GM18861 (cell line): ENCODE results near the gene EHBP1L1.

ENCODE experiments used
- ATAC-seq: cut with Tn5 transposase; IDR thresholded peaks from one replicate; pipeline ENCODE4 v1.9.1; 2021; ENCODE audit not compliant: unreplicated experiment

EHBP1L1 gene

GRCh38 chr11:65613091-65613928 lies 37.5 kb downstream of the EHBP1L1 start:
- ATAC-seq: no peak

GRCh38 chr11:65615229-65615949 lies 39.5 kb downstream of the EHBP1L1 start, which contains the start of gene PCNX3:
Gene PCNX3, plus strand, starts transcription at chr11:65615776. Its CDS starts 536 bp downstream, at chr11:65616312.
- peak; percentile 65 for ATAC-seq

- ATAC-seq: no peak
Measured at GRCh38 chr11:65615950-65616574, 40.2 kb downstream of the EHBP1L1 start.

DNA sequence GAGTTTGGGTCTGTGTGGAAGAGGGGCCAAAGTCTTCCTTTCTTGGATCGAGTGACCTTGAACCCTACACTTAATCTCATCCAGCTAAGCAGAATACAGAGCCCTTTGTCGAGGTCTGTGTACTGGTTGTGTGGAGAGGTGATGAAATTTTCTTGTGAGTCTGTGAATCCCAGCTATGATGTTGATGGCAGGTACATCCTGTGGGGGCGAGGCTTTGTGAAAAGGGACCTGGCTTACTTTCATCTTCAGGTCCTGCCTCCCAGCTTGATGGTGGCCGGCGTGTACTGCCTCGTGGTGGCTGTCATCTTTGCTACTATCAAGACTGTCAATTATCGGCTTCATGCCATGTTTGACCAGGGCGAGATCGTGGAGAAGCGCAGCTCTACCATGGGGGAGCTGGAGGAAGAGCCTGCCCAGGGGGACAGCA lies 40.7 kb downstream of the EHBP1L1 start:
- ATAC-seq: no peak

DNA sequence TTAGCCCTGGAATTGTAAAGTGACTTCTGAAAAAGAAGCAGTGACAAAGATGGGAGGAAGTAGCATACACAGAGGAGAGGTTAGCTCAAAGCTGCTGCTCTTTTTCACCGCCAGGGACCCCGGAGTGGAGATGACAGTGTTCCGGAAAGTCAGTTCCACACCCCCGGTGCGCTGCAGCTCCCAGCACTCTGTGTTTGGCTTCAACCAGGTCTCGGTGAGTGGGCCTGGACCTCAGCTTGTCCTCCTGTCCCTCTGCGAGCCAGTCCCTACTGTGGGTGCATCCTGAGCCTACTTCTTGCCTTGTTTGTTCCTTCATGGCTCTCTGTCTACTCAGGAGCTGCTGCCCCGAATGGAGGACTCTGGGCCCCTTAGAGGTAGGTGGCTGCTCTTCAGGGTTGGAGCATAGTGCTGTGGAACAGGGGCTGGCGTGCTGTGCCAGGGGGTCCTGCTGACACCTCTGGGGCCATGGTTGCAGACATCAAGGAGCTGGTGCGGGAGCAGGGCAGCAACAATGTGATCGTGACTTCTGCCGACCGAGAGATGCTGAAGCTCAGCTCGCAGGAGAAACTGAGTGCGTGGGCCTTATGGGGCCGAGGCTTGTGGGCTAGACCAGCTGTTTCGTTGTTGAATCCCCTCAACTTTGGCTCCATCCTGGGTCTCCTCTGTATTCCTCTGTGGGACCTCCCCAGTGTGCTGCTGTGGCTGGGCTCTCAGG lies 41.4 kb downstream of the EHBP1L1 start:
- no peak for ATAC-seq

DNA sequence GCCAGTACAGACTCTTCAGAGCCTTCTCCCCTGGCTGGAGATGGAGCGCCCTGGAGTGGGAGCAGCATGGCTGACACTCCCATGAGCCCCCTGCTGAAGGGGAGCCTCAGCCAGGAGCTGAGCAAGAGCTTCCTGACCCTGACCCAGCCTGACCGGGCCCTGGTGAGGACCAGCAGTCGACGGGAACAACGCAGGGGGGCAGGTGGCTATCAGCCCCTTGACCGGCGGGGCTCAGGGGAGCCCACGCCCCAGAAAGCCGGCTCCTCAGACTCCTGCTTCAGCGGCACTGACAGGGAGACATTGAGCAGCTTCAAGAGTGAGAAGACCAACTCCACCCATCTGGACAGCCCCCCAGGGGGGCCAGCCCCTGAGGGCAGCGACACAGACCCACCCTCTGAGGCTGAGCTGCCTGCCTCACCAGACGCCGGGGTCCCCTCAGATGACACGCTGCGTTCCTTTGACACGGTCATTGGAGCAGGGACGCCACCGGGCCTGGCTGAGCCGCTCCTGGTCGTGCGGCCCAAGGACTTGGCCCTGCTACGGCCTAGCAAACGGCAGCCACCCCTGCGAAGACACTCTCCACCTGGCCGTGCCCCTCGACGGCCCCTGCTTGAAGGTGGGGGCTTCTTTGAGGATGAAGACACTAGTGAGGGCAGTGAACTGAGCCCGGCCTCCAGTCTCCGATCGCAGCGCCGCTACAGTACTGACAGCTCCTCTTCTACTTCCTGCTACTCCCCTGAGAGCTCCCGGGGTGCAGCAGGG lies 42.3 kb downstream of the EHBP1L1 start:
- no peak for ATAC-seq

GRCh38 chr11:65618763-65619162 lies 42.9 kb downstream of the EHBP1L1 start:
- no peak for ATAC-seq

- no peak for ATAC-seq
Measured at GRCh38 chr11:65619281-65619928, 43.6 kb downstream of the EHBP1L1 start.

GRCh38 chr11:65620666-65621065 lies 44.8 kb downstream of the EHBP1L1 start:
- ATAC-seq: no peak

DNA sequence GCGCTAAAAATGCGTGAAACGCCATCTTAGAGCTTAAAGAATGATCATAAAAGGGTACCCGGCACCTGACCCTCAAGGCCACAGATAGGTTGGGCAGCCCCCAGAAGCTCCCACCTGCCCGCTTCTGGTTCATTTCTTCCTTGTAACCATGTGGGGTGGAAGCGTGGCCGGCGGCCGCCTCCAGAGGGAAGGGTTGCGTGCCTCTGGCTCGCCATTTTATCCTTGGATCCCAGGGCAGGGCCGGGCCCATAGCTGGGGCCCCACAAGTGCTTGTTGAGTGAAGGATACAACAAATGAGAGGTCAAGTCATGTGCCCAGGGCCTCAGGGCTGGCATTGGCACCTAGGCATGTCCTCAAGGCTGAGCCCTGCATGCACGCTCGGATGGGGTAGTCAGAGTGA lies 45.6 kb downstream of the EHBP1L1 start:
- ATAC-seq: no peak

DNA sequence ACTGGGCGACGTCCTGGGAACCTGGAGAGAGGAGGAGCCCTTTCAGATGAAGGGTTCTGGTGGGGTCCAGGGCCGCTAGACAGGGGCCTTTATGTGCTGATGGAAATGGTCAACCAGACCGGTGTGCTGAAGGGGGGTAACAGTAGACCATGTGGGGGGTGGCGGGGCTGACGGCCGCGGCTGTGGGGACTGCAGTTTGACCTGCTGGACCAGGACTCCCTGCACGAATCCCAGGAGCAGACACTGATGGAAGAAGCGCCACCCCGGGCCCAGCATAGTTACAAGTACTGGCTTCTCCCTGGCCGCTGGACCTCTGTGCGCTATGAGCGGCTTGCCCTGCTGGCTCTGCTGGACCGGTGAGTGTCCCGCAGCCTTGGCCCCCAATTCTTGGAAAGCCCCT lies 46.2 kb downstream of the EHBP1L1 start:
- no peak for ATAC-seq

GRCh38 chr11:65623177-65623576 lies 47.3 kb downstream of the EHBP1L1 start:
- ATAC-seq: no peak

GRCh38 chr11:65623852-65624616 lies 48.2 kb downstream of the EHBP1L1 start:
- ATAC-seq: no peak

DNA sequence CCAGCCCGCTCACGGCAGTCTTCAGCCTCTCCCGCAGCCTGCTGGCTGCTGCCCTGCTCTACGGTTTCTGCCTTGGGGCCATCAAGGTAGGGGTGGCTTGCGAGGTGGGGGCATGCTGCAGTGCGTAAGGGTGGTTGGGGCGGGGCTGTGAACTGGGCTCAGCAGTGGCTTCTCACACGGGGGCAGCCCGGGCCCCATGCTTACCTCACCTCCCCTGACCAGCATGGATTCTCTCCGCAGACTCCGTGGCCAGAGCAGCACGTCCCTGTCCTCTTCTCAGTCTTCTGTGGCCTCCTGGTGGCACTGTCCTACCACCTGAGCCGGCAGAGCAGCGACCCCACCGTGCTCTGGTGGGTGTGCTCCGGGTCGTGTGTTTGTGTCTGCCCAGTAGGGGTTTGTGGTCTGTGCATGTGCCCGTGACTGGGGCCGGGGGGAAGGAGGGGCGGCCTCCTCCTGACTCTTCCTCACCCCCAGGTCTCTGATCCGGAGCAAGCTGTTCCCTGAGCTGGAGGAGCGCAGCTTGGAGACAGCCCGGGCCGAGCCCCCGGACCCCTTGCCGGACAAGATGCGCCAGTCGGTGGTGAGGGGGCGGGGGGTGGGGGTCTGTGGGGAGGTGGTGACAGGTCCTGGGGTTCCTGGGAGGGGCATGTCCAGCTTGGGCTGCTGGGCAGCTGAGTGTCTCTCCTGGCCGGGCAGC lies 49.2 kb downstream of the EHBP1L1 start:
- no peak for ATAC-seq

DNA sequence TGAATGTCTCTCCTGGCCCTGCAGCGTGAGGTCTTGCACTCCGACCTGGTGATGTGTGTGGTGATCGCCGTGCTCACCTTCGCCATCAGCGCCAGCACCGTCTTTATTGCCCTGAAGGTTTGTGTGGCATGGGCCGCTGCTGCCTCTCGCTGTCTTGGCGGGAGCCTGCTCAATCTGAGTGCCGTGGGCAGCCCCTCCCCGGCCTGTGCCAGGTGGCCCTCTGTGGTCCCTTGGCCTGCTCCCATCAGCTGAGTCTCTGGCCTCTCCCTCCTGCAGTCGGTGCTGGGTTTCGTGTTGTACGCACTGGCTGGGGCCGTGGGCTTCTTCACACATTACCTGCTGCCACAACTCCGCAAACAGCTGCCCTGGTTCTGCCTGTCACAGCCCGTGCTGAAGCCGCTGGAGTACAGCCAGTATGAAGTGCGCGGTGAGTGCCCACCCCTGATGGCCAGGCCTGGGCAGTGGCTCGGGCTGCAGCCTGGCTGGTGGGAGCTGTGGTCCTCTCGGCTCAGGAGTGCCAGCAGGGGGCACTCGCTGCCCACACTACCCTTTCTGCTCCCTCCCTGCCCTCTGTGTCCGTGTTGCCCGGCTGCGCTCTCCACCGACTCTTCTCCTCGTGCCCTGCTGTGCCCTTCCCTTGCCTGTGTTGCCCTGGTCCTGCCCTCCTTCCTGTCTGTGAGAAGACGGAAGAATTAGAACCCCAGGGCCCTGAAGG lies 49.9 kb downstream of the EHBP1L1 start:
- ATAC-seq: no peak

GRCh38 chr11:65627202-65627601 lies 51.3 kb downstream of the EHBP1L1 start:
- ATAC-seq: no peak

DNA sequence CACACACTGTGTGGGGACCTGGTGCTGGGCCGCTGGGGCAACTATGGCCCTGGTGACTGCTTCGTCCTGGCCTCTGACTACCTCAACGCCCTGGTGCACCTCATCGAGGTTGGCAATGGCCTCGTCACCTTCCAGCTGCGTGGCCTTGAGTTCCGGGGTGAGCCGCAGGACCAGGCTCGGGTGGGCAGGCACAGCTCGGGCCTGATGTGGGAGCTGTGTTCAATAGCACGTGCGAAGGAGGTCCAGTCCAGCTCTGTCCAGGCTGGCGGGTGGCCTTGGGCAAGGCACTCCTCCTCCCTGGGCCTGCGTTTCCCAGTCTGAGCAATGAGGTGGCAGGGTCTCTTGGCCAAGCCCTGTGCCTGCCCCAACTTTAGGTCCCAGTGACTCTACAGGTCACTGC lies 53.7 kb downstream of the EHBP1L1 start:
- no peak for ATAC-seq

GRCh38 chr11:65630215-65630614 lies 54.4 kb downstream of the EHBP1L1 start:
- ATAC-seq: no peak
